ENCODE measurements around the gene ZBTB4. TPM values are rescaled to one million over a fixed set of nuclear protein-coding genes. Genes with fewer than 3 reads are reported as not detected.
A peak's percentile ranks its signal among the peaks of the same experiment; 100 is the strongest.

ZBTB4 gene
- total and polyA plus RNA-seq, 9 of the 15 experiments (the other 6 are each of a cell fraction or from before 2014, with no cell fraction given), result 0.92 to 6.9 (median 3.3) TPM

GRCh38 chr17:7440834-7441195 is 38.6 kb downstream of the ZBTB4 start (continued):
- no peak for TF ChIP-seq MLLT1 (IDR thresholded peaks at IDR 0.05)
- peak; percentile 80 for TF ChIP-seq MAFK (IDR thresholded peaks at IDR 0.05; ENCODE audit: low read length)
- no peak for TF ChIP-seq E2F1 (CRISPR knock-in tag; IDR thresholded peaks at IDR 0.05)
- no peak for TF ChIP-seq TSHZ1 (CRISPR knock-in tag; IDR thresholded peaks at IDR 0.05)
- TF ChIP-seq PCBP1 (IDR thresholded peaks at IDR 0.05; ENCODE audit: low read depth, low read length, poor library complexity, severe bottlenecking), result no peak
- TF ChIP-seq ZNF740 (CRISPR knock-in tag; IDR thresholded peaks at IDR 0.05), result 0 out of 2 replicates have a peak, but pooled peaks have one; percentile 39
- no peak for TF ChIP-seq ZNF740 (tag; IDR thresholded peaks at IDR 0.05)
- TF ChIP-seq GABPB1 (CRISPR knock-in tag; IDR thresholded peaks at IDR 0.05), result no peak
- no peak for TF ChIP-seq STAT6 (CRISPR knock-in tag; IDR thresholded peaks at IDR 0.05)
- TF ChIP-seq ZNF511 (CRISPR knock-in tag; IDR thresholded peaks at IDR 0.05), result 0 out of 2 replicates have a peak, but pooled peaks have one; percentile 41
- TF ChIP-seq NFIC (IDR thresholded peaks at IDR 0.05), result peak; percentile 6; the same call in 1 of the 2 replicates
- 0 out of 2 replicates have a peak, but pooled peaks have one; percentile 24 for TF ChIP-seq FOSL1 (tag; conservative IDR thresholded peaks at IDR 0.05)
- no peak for TF ChIP-seq ID3 (CRISPR knock-in tag; IDR thresholded peaks at IDR 0.05)
- no peak for TF ChIP-seq ID3 (tag; IDR thresholded peaks at IDR 0.05)
- TF ChIP-seq ZNF140 (CRISPR knock-in tag; IDR thresholded peaks at IDR 0.05), result no peak
- TF ChIP-seq ATF1 (CRISPR knock-in tag; IDR thresholded peaks at IDR 0.05), result no peak
- TF ChIP-seq ATF1 (tag; IDR thresholded peaks at IDR 0.05), result no peak
